Heart right ventricle (tissue), 16 donors: ENCODE results near the gene SKAP2. TPM values are rescaled to one million over a fixed set of nuclear protein-coding genes. Genes with fewer than 3 reads are reported as not detected.

Experiments
- ATAC-seq, 8 donors: fragments of 200-7000 bp; cut with Tn5 transposase; one replicate each; pipeline ENCODE4 v1.9.1; 2020; ENCODE audit warnings: mild to moderate bottlenecking in 8 of 8, moderate library complexity in 8 of 8, moderate number of reproducible peaks in 1 of 8
- DNase-seq, 2 donors: peaks; one replicate each; pipeline ENCODE4 v3.0.0-alpha.2; 2020
- H3K27ac ChIP-seq, 10 donors: fragments of 200-600 bp; sonication (generic) in 2 of 10; one replicate each; pipeline versions ENCODE4 v1.5.0 to v1.8.0; 2020 to 2022; ENCODE audit warnings: mild to moderate bottlenecking in 3 of 10
- H3K27me3 ChIP-seq, 7 donors: fragments of 200-600 bp; one replicate each; pipeline ENCODE4 v1.8.0; 2021 to 2022; ENCODE audit warnings: mild to moderate bottlenecking in 2 of 7
- H3K36me3 ChIP-seq, 9 donors: fragments of 200-600 bp; sonication (generic) in 1 of 9; one replicate each; pipeline versions ENCODE4 v1.5.0 to v1.8.0; 2020 to 2022; ENCODE audit warnings: mild to moderate bottlenecking in 2 of 9
- H3K4me1 ChIP-seq, 9 donors: fragments of 200-600 bp; sonication (generic) in 1 of 9; one replicate each; pipeline versions ENCODE4 v1.5.0 to v1.8.0; 2020 to 2022; ENCODE audit warnings: mild to moderate bottlenecking in 4 of 9
- H3K4me3 ChIP-seq, 10 donors: fragments of 200-600 bp; sonication (generic) in 2 of 10; one replicate each; pipeline versions ENCODE4 v1.5.0 to v1.8.0; 2020 to 2022; ENCODE audit warnings: mild to moderate bottlenecking in 7 of 10, moderate library complexity in 2 of 10
- H3K9me3 ChIP-seq, 11 donors: fragments of 200-600 bp in 10 of 11; sonication (generic) in 2 of 11; one replicate each; pipeline versions ENCODE4 v1.5.0 to v1.8.0; 2013 to 2022; ENCODE audit warnings: mild to moderate bottlenecking in 2 of 11, control low read depth in 1 of 11, moderate library complexity in 1 of 11
- WGBS, 2 donors: extraction: QIAGEN DNeasy Blood & Tissue Kit; methylation state at CpG; one replicate each; pipeline ENCODE4 v1.1.7; 2013; ENCODE audit warnings: inconsistent platforms in 1 of 2; 5-methylcytosine and 5-hydroxymethylcytosine counted together
- intact Hi-C, 10 donors: fragments of 100-400 bp; cut with DNase I; formaldehyde crosslinking; loops; one replicate each; pipeline versions ENCODE4 v1.11.1 to v1.14.2; 2022
- polyA plus RNA-seq, 2 donors: library from polyadenylated mRNA; stranded (reverse); fragments of 200-250 nt; gene quantifications; one replicate each; pipeline ENCODE4 v1.2.3, GENCODE V29; 2013
- total RNA-seq, 10 donors: library from RNA; stranded (reverse); fragmentation: NEBNext Ultra II Directional in 3 of 10; extraction: Animal tissue kit (Norgen Biotek cat#: 25700) in 3 of 10; gene quantifications; one replicate each; pipeline versions ENCODE4 v1.2.1 to v1.2.4, GENCODE V29; 2021 to 2023
- TF ChIP-seq, protein P1 (sequence below), 9 donors: fragments of 200-600 bp; sonication (generic) in 2 of 9; IDR thresholded peaks; one replicate each; pipeline versions ENCODE4 v1.5.0 to v1.8.0; 2021 to 2022; ENCODE audit warnings: antibody characterized with exemption in 9 of 9, mild to moderate bottlenecking in 5 of 9, moderate library complexity in 1 of 9
- donor health status: Arrhythmogenic right ventricular cardiomyopathy.
- donor health status: ischemic (EF 13 %, LVEDD 7.1; RV severe dilation, severe dysfunction).
- donor health status: healthy with polysubstance abuse.
- donor health status: DM: no; HTN: yes; CAD: no.
- donor health status: DM: no; HTN: no; CAD: no.
- donor health status: ischemic (EF 25% LVEDD 6.9; RV normal size, moderate dysfunction).
- donor health status: ischemic (EF 25% LVEDD 5.7; RV mildly dilated, moderate dysfunction).
- donor health status: healthy.
- donor health status: DM: yes; HTN: yes; CAD: no.
- donor health status: Ischemic cardiomyopathy.
- donor health status: ischemic (EF 35%, LVEDD 5.7; RV mildly dilated, moderate dysfunction).
- donor health status: nonischemic (EF 11% LVEDD 7.7; RV severe dilation, severe dysfunction).
- donor health status: DM: yes; HTN: yes; CAD: no.
- donor health status: PGD.
- donor health status: ischemic (EF 29% LVEDD 5.4; RV normal size, mild dysfunction).
- donor health status: nonischemic (EF 23%, LVEDD 6.1; RV moderate dilation, normal function).

The SKAP2 gene
- total and polyA plus RNA-seq, 12 donors = 1.9 to 12.3 (median 4.6) TPM

- Histone ChIP-seq H3K9me3 (no peaks in the 10 kb centered on the region), H3K27me3 (peaks cover 0 to 35% (median 4%) of the 10 kb centered on the region in 7 donors), H3K36me3 (no peaks in the 10 kb centered on the region), H3K4me1 (peaks cover 0 to 16% (median 0%) of the 10 kb centered on the region in 9 donors), H3K4me3 (no peak overlapping the region), H3K27ac (no peak overlapping the region)
- TF ChIP-seq, protein P1, sequence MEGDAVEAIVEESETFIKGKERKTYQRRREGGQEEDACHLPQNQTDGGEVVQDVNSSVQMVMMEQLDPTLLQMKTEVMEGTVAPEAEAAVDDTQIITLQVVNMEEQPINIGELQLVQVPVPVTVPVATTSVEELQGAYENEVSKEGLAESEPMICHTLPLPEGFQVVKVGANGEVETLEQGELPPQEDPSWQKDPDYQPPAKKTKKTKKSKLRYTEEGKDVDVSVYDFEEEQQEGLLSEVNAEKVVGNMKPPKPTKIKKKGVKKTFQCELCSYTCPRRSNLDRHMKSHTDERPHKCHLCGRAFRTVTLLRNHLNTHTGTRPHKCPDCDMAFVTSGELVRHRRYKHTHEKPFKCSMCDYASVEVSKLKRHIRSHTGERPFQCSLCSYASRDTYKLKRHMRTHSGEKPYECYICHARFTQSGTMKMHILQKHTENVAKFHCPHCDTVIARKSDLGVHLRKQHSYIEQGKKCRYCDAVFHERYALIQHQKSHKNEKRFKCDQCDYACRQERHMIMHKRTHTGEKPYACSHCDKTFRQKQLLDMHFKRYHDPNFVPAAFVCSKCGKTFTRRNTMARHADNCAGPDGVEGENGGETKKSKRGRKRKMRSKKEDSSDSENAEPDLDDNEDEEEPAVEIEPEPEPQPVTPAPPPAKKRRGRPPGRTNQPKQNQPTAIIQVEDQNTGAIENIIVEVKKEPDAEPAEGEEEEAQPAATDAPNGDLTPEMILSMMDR (IDR thresholded peaks at IDR 0.05) = no peak
- DNase-seq (no peak), ATAC-seq (no peak)
- intact Hi-C loops = no loop called here
- WGBS, 2 donors = 64 to 66% methylated on average over 2 of the region's 2 CpGs
Measured at GRCh38 chr7:26691886-26692285, 172.5 kb downstream of the SKAP2 start.

GRCh38 chr7:26691406-26691805 is 173.0 kb downstream of the SKAP2 start:
- intact Hi-C loops = no loop called here

GRCh38 chr7:26690135-26690805 is 174.1 kb downstream of the SKAP2 start:
- intact Hi-C loops = no loop called here
- H3K4me3 ChIP-seq = no peak overlapping the region
- no peaks in the 10 kb centered on the region for H3K36me3 ChIP-seq
- H3K4me1 ChIP-seq = peaks cover 0 to 16% (median 0%) of the 10 kb centered on the region in 9 donors
- no peaks in the 10 kb centered on the region for H3K9me3 ChIP-seq
- H3K27ac ChIP-seq = no peak overlapping the region
- peaks cover 0 to 40% (median 13%) of the 10 kb centered on the region in 7 donors for H3K27me3 ChIP-seq
- ATAC-seq = no peak
- TF ChIP-seq, protein P1 (IDR thresholded peaks at IDR 0.05) = no peak
- 85 to 88% methylated on average over 2 of the region's 2 CpGs for WGBS, 2 donors
- DNase-seq = no peak

More at GRCh38 chr7:26691406-26691805, 173.0 kb downstream of the SKAP2 start:
- H3K36me3 ChIP-seq = no peaks in the 10 kb centered on the region
- no peak overlapping the region for H3K27ac ChIP-seq
- TF ChIP-seq, protein P1 (IDR thresholded peaks at IDR 0.05) = no peak
- DNase-seq = no peak
- H3K4me3 ChIP-seq = no peak overlapping the region
- no peaks in the 10 kb centered on the region for H3K9me3 ChIP-seq
- peaks cover 0 to 39% (median 7%) of the 10 kb centered on the region in 7 donors for H3K27me3 ChIP-seq
- peaks cover 0 to 16% (median 0%) of the 10 kb centered on the region in 9 donors for H3K4me1 ChIP-seq
- 46 to 69% methylated on average over 2 of the region's 2 CpGs for WGBS, 2 donors
- ATAC-seq = no peak

DNA sequence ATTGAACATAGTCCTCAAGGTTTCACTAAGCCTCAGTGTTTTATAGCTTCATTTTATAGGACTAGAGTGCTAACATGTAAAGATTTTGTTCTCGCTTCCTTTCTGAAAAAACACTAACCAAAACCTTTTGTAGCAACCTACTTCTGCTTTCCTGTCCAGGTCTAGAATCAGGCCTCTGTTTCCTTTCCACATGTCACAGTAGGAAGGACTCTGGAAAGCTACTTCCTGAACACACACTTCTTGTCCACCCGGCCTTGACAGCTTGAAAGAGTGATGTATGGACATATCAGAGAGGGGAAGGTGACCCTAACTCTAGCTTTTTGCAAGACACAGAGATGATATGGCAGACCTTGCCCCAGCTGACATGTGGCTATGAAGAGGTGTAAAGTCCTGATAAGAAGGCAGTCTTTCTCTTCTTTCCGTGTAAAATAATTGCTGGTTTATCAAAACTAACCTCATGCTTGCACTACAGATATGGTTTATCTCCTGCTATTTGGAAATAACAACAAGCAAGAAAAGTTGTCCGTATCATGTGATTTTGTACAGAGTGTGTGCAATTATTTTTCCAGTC is 175.4 kb downstream of the SKAP2 start:
- Histone ChIP-seq H3K36me3 (no peaks in the 10 kb centered on the region), H3K9me3 (no peaks in the 10 kb centered on the region), H3K4me3 (no peak overlapping the region), H3K27ac (no peak overlapping the region), H3K27me3 (peaks cover 0 to 51% (median 14%) of the 10 kb centered on the region in 7 donors), H3K4me1 (peaks cover 0 to 16% (median 0%) of the 10 kb centered on the region in 9 donors)
- 54 to 57% methylated on average over 4 of the region's 4 CpGs for WGBS, 2 donors
- TF ChIP-seq, protein P1 (IDR thresholded peaks at IDR 0.05) = no peak
- ATAC-seq (no peak), DNase-seq (no peak)
- intact Hi-C loops = no loop called here
